ENCODE results near the gene LDAF1. TPM values are rescaled to one million over a fixed set of nuclear protein-coding genes. Genes with fewer than 3 reads are reported as not detected.
A peak's percentile ranks its signal among the peaks of the same experiment; 100 is the strongest.

LDAF1 gene
- total RNA-seq, 1 donor from 2014 or later = 46.6 TPM

GRCh38 chr16:21157632-21158031 lies 842 bp upstream of the LDAF1 start:
- H3K27ac Mint-ChIP-seq (ENCODE audit: unreplicated experiment) = peak overlapping the region; percentile 88
- no peaks in the 10 kb centered on the region for H3K27me3 Mint-ChIP-seq (ENCODE audit: low read depth)
- H3K36me3 Mint-ChIP-seq (ENCODE audit: low read depth) = peaks cover 7% of the 10 kb centered on the region
- DNase-seq (ENCODE audit: low spot score) = no peak
- peak overlapping the region; percentile 22 for H3K4me3 Mint-ChIP-seq (ENCODE audit: unreplicated experiment)
- peaks cover 45% of the 10 kb centered on the region for H3K4me1 Mint-ChIP-seq (ENCODE audit: low read depth)
- no peaks in the 10 kb centered on the region for H3K9me3 Mint-ChIP-seq (ENCODE audit: low read depth)
- no peak for TF ChIP-seq CTCF (IDR thresholded peaks at IDR 0.05)

GRCh38 chr16:21159281-21159951 lies 942 bp downstream of the LDAF1 start:
- Mint-ChIP-seq H3K4me1 (ENCODE audit: low read depth) (peaks cover 51% of the 10 kb centered on the region), H3K9me3 (ENCODE audit: low read depth) (no peaks in the 10 kb centered on the region), H3K4me3 (ENCODE audit: unreplicated experiment) (peak overlapping the region; percentile 83), H3K27ac (ENCODE audit: unreplicated experiment) (peak overlapping the region; percentile 77), H3K36me3 (ENCODE audit: low read depth) (peaks cover 15% of the 10 kb centered on the region), H3K27me3 (ENCODE audit: low read depth) (no peaks in the 10 kb centered on the region)
- DNase-seq (ENCODE audit: low spot score) = no peak
- no peak for TF ChIP-seq CTCF (IDR thresholded peaks at IDR 0.05)

- peaks cover 20% of the 10 kb centered on the region for H3K36me3 Mint-ChIP-seq (ENCODE audit: low read depth)
- H3K4me1 Mint-ChIP-seq (ENCODE audit: low read depth) = peaks cover 51% of the 10 kb centered on the region
- no peak for DNase-seq (ENCODE audit: low spot score)
- H3K4me3 Mint-ChIP-seq (ENCODE audit: unreplicated experiment) = no peak overlapping the region
- TF ChIP-seq CTCF (IDR thresholded peaks at IDR 0.05) = no peak
- H3K9me3 Mint-ChIP-seq (ENCODE audit: low read depth) = no peaks in the 10 kb centered on the region
- no peaks in the 10 kb centered on the region for H3K27me3 Mint-ChIP-seq (ENCODE audit: low read depth)
- H3K27ac Mint-ChIP-seq (ENCODE audit: unreplicated experiment) = no peak overlapping the region
Observed at GRCh38 chr16:21160276-21160675, 1.8 kb downstream of the LDAF1 start.

- Mint-ChIP-seq H3K27me3 (ENCODE audit: low read depth) (no peaks in the 10 kb centered on the region), H3K36me3 (ENCODE audit: low read depth) (peaks cover 23% of the 10 kb centered on the region), H3K27ac (ENCODE audit: unreplicated experiment) (no peak overlapping the region), H3K9me3 (ENCODE audit: low read depth) (no peaks in the 10 kb centered on the region), H3K4me1 (ENCODE audit: low read depth) (peaks cover 51% of the 10 kb centered on the region), H3K4me3 (ENCODE audit: unreplicated experiment) (no peak overlapping the region)
- no peak for DNase-seq (ENCODE audit: low spot score)
- TF ChIP-seq CTCF (IDR thresholded peaks at IDR 0.05) = no peak
Observed at GRCh38 chr16:21161211-21161610, 2.7 kb downstream of the LDAF1 start.

GRCh38 chr16:21162661-21163151 lies 4.2 kb downstream of the LDAF1 start:
- peaks cover 46% of the 10 kb centered on the region for H3K4me1 Mint-ChIP-seq (ENCODE audit: low read depth)
- no peaks in the 10 kb centered on the region for H3K27me3 Mint-ChIP-seq (ENCODE audit: low read depth)
- peak overlapping the region; percentile 22 for H3K27ac Mint-ChIP-seq (ENCODE audit: unreplicated experiment)
- no peaks in the 10 kb centered on the region for H3K9me3 Mint-ChIP-seq (ENCODE audit: low read depth)
- peaks cover 25% of the 10 kb centered on the region for H3K36me3 Mint-ChIP-seq (ENCODE audit: low read depth)
- TF ChIP-seq CTCF (IDR thresholded peaks at IDR 0.05) = no peak
- H3K4me3 Mint-ChIP-seq (ENCODE audit: unreplicated experiment) = no peak overlapping the region
- no peak for DNase-seq (ENCODE audit: low spot score)

Data from chondrocyte (in vitro differentiated cells).